AG09309 (cell line): ENCODE results near the gene AHDC1.

Source experiments
- DNase-seq: peaks from one replicate; pipeline ENCODE4 v3.0.0-alpha.2; 2010; ENCODE audit warnings: low read depth
- H3K4me3 ChIP-seq: 2 replicates; pipeline ENCODE4 v1.5.1; 2011; ENCODE audit warnings: mild to moderate bottlenecking, low read depth, low read length, moderate library complexity; ENCODE audit not compliant: control insufficient read depth
- TF ChIP-seq, protein P1 (sequence below): IDR thresholded peaks from 2 replicates; pipeline ENCODE4 v1.5.1; 2011; ENCODE audit warnings: mild to moderate bottlenecking, low read depth, low read length, inconsistent platforms; ENCODE audit not compliant: insufficient read depth, control insufficient read depth; ENCODE audit errors: missing control alignments

Gene AHDC1

DNA sequence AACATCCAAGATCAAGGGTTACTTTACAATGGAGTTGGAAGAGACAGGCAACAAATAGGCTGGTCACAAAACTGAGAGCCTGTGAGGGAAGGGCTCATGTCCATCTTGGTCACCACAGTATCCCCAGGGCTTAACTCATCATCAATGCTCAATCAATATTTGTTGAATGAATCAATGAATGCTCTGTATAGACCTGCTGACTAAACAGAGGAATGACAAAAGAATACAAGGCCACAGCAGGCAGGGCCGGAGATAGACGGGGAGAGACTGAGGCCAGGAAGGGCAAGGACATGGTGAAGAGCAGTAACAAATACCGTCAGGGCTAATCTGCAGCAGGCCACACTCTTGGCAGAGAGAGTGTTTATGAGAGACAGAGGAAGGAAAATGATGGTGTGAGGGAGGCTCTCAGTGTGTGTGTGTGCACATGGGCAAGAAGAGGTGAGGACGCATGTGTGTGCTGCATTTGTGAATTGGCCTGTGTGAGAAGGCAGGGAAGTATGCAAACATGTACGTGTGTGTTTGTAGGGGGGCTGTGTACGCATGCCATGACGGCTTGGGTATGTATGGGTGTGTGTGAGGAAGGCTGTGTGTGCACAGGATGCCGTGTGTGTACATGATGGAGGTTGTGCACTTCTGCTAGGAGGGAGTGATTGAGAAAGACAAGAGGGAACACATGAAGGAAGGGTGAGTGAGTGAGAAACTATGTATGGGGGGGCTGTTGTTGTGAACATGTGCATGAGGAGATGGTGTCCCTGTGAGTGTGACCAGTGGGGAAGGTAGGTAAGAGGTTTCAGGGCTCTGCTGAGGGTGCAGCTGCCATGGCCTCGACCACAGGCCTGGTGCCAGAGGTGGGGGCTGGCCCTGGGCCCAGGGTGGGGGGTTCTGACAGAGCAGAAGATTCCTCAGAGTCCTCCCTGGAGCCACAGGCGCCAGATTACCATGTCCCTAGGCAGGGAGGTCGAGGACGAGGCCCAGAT lies 15.4 kb downstream of the AHDC1 start:
- TF ChIP-seq, protein P1, sequence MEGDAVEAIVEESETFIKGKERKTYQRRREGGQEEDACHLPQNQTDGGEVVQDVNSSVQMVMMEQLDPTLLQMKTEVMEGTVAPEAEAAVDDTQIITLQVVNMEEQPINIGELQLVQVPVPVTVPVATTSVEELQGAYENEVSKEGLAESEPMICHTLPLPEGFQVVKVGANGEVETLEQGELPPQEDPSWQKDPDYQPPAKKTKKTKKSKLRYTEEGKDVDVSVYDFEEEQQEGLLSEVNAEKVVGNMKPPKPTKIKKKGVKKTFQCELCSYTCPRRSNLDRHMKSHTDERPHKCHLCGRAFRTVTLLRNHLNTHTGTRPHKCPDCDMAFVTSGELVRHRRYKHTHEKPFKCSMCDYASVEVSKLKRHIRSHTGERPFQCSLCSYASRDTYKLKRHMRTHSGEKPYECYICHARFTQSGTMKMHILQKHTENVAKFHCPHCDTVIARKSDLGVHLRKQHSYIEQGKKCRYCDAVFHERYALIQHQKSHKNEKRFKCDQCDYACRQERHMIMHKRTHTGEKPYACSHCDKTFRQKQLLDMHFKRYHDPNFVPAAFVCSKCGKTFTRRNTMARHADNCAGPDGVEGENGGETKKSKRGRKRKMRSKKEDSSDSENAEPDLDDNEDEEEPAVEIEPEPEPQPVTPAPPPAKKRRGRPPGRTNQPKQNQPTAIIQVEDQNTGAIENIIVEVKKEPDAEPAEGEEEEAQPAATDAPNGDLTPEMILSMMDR = no peak
- no peak overlapping the region for H3K4me3 ChIP-seq

DNA sequence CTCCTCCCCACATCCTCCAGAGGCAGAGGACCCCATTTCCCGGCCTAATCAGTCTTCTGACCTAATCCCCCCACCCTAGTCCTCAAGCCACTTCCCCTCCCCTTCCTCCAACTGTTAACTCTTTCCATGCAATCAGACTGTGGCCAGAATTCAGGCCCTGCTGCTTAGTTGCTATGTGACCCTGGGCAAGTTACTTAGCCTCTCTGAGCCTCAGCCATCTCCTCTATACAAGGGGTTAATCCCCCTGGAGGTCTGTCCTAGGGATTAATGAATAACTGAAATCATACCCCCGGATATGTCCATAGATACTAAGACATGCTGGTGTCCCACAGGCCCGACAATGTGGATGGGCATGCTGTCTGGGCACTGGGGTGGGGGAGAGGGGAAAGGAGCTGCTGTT lies 18.3 kb downstream of the AHDC1 start:
- TF ChIP-seq, protein P1 = no peak
- DNase-seq = no peak
- no peak overlapping the region for H3K4me3 ChIP-seq

More for the DNA sequence above, 15.4 kb downstream of the AHDC1 start:
- DNase-seq = no peak

DNA sequence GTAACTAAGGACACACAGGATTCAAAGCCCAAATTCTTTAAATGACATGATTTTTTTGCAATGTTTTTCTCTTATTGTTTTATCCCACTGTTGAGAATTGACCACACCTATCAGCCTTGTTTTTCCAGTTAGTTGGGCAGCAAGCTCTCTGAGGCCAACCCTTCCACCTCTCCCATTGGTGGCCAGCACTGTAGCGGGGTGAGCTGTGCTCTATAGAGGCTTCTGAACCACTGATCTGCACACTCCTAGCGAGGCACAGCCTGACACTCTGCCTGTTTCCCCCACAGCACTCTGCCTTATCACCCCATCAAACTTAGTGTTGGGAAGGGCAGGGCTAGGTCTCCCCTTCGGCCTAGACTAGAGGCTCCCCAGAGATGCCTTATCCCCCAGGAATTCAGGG lies 19.5 kb downstream of the AHDC1 start:
- TF ChIP-seq, protein P1 = no peak

DNA sequence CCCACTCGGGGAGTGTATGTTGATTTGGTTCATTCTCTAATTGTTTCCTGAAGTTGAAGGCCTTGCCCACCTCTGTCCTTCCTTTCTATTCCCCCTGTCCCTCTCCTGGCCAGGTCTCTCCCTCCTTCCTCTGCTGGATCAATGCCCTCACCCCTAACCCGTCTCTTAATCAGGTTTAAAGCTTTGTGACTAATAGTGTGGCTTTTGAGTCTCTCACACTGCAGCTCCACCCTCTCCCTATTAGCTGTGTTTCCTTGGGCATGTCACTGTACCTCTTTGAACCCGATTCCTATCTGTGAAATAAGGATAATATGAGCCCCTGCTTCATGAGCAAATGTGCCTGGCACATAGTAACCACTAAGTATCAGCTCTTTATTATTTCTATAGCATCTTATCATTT lies 20.5 kb downstream of the AHDC1 start:
- H3K4me3 ChIP-seq = no peak overlapping the region

More for the DNA sequence above, 19.5 kb downstream of the AHDC1 start:
- no peak overlapping the region for H3K4me3 ChIP-seq
- no peak for DNase-seq

DNA sequence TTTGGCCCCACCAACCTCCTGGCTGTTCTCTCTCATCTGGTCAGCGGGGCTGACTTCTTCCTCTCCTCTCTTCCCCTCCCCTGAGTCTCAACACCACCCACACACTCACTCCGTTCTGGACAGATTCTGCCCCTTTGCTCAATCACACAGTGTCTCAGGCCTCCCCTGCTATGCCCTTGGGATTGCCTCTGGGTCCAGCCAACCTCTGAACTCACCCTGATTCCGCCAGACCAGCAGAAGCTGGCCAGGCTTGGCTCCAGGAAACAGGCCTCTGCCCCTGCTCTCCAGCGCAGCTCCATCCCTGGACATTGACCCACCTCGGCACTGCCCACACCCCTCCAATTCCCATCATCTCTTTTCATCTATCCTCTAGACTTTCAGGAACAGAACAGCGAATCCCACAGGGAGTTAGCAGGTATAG lies 22.1 kb downstream of the AHDC1 start:
- TF ChIP-seq, protein P1 = no peak

More for the DNA sequence above, 20.5 kb downstream of the AHDC1 start:
- TF ChIP-seq, protein P1 = no peak
- DNase-seq = no peak

DNA sequence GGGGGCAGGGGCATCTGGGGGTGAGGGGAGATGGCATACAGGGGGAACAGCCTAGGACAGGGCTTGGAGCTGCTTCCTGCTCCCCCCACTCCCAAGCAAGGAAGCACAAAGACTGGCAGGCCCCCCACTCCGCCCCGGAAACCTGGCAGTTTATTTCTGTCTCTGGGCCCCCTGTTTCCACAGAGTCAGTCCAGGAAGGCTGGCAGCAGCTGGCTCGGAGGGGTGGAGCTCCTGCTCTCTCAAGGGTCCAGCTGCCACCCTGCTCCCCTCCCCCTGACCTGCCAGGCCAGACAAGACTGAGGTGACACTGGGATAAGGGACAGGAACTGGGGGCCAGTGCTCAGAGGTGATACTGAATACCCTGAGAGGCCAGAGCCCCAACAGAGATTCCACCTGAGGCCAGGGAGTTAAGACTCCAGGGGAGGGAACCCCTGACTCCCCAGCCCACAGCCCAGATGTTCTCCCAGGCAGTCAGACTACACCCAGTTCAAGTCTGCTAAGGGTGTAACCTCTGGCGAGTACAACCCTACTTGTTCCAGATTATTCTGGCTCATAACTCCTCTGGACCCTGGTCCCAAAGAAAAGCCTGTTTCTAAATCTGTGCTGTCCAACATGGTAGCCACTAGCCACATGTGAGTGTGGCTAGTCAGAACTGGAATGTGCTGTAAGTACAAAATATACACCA lies 26.3 kb downstream of the AHDC1 start:
- TF ChIP-seq, protein P1 = no peak
- H3K4me3 ChIP-seq = no peak overlapping the region
- DNase-seq = no peak

More for the DNA sequence above, 22.1 kb downstream of the AHDC1 start:
- DNase-seq = no peak
- no peak overlapping the region for H3K4me3 ChIP-seq
